ENCODE results near the gene ADAD2. TPM values are rescaled to one million over a fixed set of nuclear protein-coding genes. Genes with fewer than 3 reads are reported as not detected.

ADAD2 gene
- total RNA-seq, 1 experiment from 2014 or later, result not detected

GRCh38 chr16:84239909-84240308, 49.0 kb downstream of the ADAD2 start, which contains the start of gene KCNG4:
TSS of gene KCNG4 (minus strand) at chr16:84240012. CDS start at chr16:84237485, 2,527 bp downstream.
- no peak within 1 kb of the TSS for H3K27ac ChIP-seq
- H2AFZ ChIP-seq, result no peak within 1 kb of the TSS
- H3K9me3 ChIP-seq (ENCODE audit: insufficient read depth, low read depth), result no peaks in the 10 kb centered on the region
- intact Hi-C loops (cut with micrococcal nuclease; ENCODE audit: unreplicated experiment), result no loop called here
- no peak for TF ChIP-seq EZH2 (IDR thresholded peaks at IDR 0.05; ENCODE audit: low read depth)
- no TSS peak for BruUV-seq (replicated peaks)
- no peaks in the 10 kb centered on the region for H3K4me1 ChIP-seq (replicated peaks; ENCODE audit: insufficient read depth)
- no peak within 1 kb of the TSS for H3K4me2 ChIP-seq
- POLR2A ChIA-PET (ENCODE audit: unreplicated experiment), result no interaction called here
- no peak within 1 kb of the TSS for H3K4me3 ChIP-seq
- H3F3A ChIP-seq (ENCODE audit: insufficient read depth, low read depth), result no peaks in the 10 kb centered on the region; the same call in 1 of the 2 replicates
- CTCF ChIA-PET, result no interaction called here
- no peak for DNase-seq
- H4K20me1 ChIP-seq (ENCODE audit: insufficient read depth), result no peaks in the 10 kb centered on the region
- no peaks in the 10 kb centered on the region for H3K27me3 ChIP-seq (ENCODE audit: insufficient read depth, low read depth)
- no peaks in the 10 kb centered on the region for H3K79me2 ChIP-seq (ENCODE audit: low read depth)
- no peaks in the 10 kb centered on the region for H3K36me3 ChIP-seq (ENCODE audit: low read depth)
- no peaks in the 10 kb centered on the region for H3K9me2 ChIP-seq (ENCODE audit: insufficient read depth)

- no peak overlapping the region for H2AFZ ChIP-seq
- DNase-seq, result no peak
- intact Hi-C loops (cut with micrococcal nuclease; ENCODE audit: unreplicated experiment), result no loop called here
- no peaks in the 10 kb centered on the region for H4K20me1 ChIP-seq (ENCODE audit: insufficient read depth)
- ChIA-PET POLR2A (ENCODE audit: unreplicated experiment) (no interaction called here), CTCF (no interaction called here)
- H3K9me2 ChIP-seq (ENCODE audit: insufficient read depth), result no peaks in the 10 kb centered on the region
- H3K36me3 ChIP-seq (ENCODE audit: low read depth), result no peaks in the 10 kb centered on the region
- no peaks in the 10 kb centered on the region for H3K79me2 ChIP-seq (ENCODE audit: low read depth)
- no peaks in the 10 kb centered on the region; the same call in 1 of the 2 replicates for H3F3A ChIP-seq (ENCODE audit: insufficient read depth, low read depth)
- H3K4me2 ChIP-seq, result no peak overlapping the region
- no peaks in the 10 kb centered on the region for H3K27me3 ChIP-seq (ENCODE audit: insufficient read depth, low read depth)
- H3K4me3 ChIP-seq, result no peak overlapping the region
- no peaks in the 10 kb centered on the region for H3K4me1 ChIP-seq (replicated peaks; ENCODE audit: insufficient read depth)
- no peaks in the 10 kb centered on the region for H3K9me3 ChIP-seq (ENCODE audit: insufficient read depth, low read depth)
- no TSS peak for BruUV-seq (replicated peaks)
- no peak overlapping the region for H3K27ac ChIP-seq
- no peak for TF ChIP-seq CTCF (conservative IDR thresholded peaks at IDR 0.05)
- no peak for TF ChIP-seq EZH2 (IDR thresholded peaks at IDR 0.05; ENCODE audit: low read depth)
These were observed 49.5 kb downstream of the ADAD2 start for GRCh38 chr16:84240455-84240854.

GRCh38 chr16:84241778-84242177, 50.8 kb downstream of the ADAD2 start:
- Histone ChIP-seq H3K79me2 (ENCODE audit: low read depth) (no peaks in the 10 kb centered on the region), H3K36me3 (ENCODE audit: low read depth) (no peaks in the 10 kb centered on the region), H3K4me3 (no peak overlapping the region), H3K27ac (no peak overlapping the region), H2AFZ (no peak overlapping the region), H3K9me3 (ENCODE audit: insufficient read depth, low read depth) (no peaks in the 10 kb centered on the region), H3K4me2 (no peak overlapping the region), H3F3A (ENCODE audit: insufficient read depth, low read depth) (peaks cover 9% of the 10 kb centered on the region), H4K20me1 (ENCODE audit: insufficient read depth) (no peaks in the 10 kb centered on the region), H3K9me2 (ENCODE audit: insufficient read depth) (no peaks in the 10 kb centered on the region), H3K4me1 (replicated peaks; ENCODE audit: insufficient read depth) (peaks cover 13% of the 10 kb centered on the region), H3K27me3 (ENCODE audit: insufficient read depth, low read depth) (no peaks in the 10 kb centered on the region)
- CTCF ChIA-PET, result no interaction called here
- no peak for DNase-seq
- POLR2A ChIA-PET (ENCODE audit: unreplicated experiment), result no interaction called here
- no TSS peak for BruUV-seq (replicated peaks)
- TF ChIP-seq CTCF (conservative IDR thresholded peaks at IDR 0.05) (no peak), EZH2 (IDR thresholded peaks at IDR 0.05; ENCODE audit: low read depth) (no peak)
- intact Hi-C loops (cut with micrococcal nuclease; ENCODE audit: unreplicated experiment), result no loop called here

- ChIA-PET CTCF (interaction anchor here (0.6 kb wide), 1 partner anchor 81 kb away, joined by 4 read pairs; no protein-coding TSS in a partner anchor), POLR2A (ENCODE audit: unreplicated experiment) (no interaction called here)
- TF ChIP-seq EZH2 (IDR thresholded peaks at IDR 0.05; ENCODE audit: low read depth) (no peak), CTCF (conservative IDR thresholded peaks at IDR 0.05) (no peak)
- Histone ChIP-seq H3K36me3 (ENCODE audit: low read depth) (no peaks in the 10 kb centered on the region), H3K4me3 (no peak overlapping the region), H3K79me2 (ENCODE audit: low read depth) (no peaks in the 10 kb centered on the region), H3K4me1 (replicated peaks; ENCODE audit: insufficient read depth) (peaks cover 24% of the 10 kb centered on the region), H4K20me1 (ENCODE audit: insufficient read depth) (no peaks in the 10 kb centered on the region), H3K27ac (no peak overlapping the region), H2AFZ (no peak overlapping the region), H3K4me2 (no peak overlapping the region), H3K9me3 (ENCODE audit: insufficient read depth, low read depth) (no peaks in the 10 kb centered on the region), H3F3A (ENCODE audit: insufficient read depth, low read depth) (peaks cover 18% of the 10 kb centered on the region), H3K9me2 (ENCODE audit: insufficient read depth) (no peaks in the 10 kb centered on the region), H3K27me3 (ENCODE audit: insufficient read depth, low read depth) (no peaks in the 10 kb centered on the region)
- intact Hi-C loops (cut with micrococcal nuclease; ENCODE audit: unreplicated experiment), result no loop called here
- BruUV-seq (replicated peaks), result no TSS peak
- no peak for DNase-seq
These were observed 51.9 kb downstream of the ADAD2 start for GRCh38 chr16:84242839-84243238.
